HG03103 (cell line): ENCODE measurements around the gene RABGAP1L.
"Not testable (repeated sequence)": the region's sequence is repeated elsewhere in the genome, so short reads cannot be mapped to it uniquely, and the experiment has no call there.

Experiments used
- ATAC-seq: cut with Tn5 transposase; IDR thresholded peaks from one replicate; pipeline ENCODE4 v1.9.1; 2021; ENCODE audit warnings: low read depth; ENCODE audit not compliant: unreplicated experiment

RABGAP1L gene

DNA sequence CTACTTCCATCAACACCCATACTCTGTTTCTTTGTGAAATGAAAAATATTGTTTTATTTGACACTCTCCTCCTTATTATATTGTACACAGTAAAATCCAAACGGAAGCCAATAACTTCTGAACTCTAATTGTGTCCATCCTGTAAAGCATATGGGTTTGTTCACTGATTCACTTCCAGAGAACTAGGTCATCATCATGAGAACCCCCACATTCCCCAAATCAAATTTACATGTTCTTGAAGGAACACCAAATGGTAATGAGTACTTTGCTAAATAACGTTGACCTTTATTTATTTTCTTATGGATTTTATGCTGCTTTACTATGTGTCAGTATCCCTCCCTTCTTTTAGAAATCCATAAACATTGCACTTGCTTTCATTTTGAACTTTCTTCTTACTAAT, 627.0 kb downstream of the RABGAP1L start:
- ATAC-seq, result no peak

DNA sequence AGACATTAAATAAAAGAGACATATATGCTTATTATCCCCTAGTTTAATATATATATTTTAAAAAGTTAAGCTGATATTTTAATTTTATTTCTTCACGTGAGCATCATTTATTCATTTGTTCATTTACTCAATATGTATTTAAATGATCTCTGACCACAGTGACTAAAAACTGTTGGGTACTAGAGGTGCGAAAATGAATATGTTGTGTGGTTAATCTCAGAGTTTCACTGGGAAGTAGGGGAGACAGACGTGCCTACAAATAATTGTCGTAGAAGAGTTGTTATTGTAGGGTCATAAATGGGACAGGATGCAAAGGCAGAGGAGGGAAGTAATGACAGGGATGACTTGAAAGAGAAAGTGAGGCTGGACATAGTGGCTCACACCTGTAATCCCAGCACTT, 627.4 kb downstream of the RABGAP1L start:
- peak; percentile 77 for ATAC-seq

DNA sequence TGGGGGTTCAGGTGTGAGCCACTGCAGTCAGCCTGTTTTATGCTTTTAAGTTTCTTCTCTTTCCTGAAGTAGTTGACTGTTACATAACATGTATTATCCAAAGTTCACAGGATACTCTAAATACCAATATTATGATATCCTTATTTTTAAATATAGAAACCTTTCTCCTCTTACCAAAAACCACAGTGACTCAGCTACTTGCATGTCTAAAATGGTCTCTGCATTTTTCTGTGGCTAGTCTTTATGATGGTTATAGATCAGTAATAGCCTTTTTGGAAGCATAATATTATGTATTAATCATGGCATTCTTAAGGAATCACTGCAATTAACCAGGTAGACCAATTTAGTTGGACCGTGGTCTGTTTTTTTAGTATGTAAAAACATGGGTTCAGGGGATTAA, 629.7 kb downstream of the RABGAP1L start:
- ATAC-seq, result no peak

DNA sequence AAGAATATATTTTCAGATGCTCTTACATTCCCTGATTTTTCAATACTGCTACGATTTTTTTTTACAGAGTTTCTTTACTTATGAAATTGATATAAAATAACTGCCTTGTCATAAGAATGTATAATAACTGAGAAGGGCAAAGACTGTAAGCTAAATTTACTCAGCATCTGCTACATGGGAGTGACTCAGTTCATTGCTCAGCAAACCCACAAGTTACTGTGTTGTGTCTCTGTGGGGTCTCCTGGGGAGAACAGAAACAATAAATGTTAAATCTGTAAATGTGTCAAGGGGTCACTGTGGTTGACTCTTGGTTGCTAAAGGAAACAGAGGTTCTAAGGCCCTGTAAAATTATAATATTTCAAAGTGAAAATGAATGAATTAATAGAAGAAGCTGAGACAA, 630.1 kb downstream of the RABGAP1L start:
- peak; percentile 59 for ATAC-seq

DNA sequence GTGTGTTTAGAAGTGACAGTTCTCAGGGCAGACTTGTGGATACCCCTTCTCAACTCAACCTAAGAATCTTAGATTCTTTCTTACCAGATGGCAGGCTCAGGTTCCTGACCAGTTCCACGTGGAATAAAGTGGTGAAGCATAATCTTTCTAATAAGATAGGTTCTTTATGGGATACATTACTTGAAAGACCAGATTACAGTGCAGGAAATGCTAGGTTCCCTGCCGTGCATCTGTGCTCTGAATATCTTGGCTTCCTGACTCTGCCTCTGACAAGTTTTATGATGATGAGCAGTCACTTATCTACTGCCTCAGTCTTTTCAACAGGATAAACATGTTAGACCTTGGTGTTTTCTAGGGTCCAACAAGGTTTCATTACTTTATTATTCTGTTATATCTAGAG, 632.5 kb downstream of the RABGAP1L start:
- no peak for ATAC-seq

DNA sequence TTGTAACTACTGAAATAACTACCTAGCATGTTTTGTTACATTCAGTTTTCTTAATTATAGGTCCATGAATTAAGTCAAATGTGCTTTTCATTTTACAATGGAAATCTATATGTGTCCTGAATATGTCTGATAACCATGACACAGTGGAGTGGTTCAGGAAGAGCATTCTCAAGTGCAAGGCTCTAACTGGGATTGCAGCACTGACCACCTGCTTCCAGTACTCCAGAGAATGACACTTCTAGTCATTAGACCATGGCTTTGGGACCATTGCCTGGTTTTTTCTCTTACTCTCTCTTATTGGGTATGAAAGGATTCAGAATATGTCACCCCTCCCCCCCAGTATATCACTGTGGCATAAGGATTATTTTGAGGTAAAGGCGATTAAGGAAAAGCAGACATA, 635.5 kb downstream of the RABGAP1L start:
- no peak for ATAC-seq

DNA sequence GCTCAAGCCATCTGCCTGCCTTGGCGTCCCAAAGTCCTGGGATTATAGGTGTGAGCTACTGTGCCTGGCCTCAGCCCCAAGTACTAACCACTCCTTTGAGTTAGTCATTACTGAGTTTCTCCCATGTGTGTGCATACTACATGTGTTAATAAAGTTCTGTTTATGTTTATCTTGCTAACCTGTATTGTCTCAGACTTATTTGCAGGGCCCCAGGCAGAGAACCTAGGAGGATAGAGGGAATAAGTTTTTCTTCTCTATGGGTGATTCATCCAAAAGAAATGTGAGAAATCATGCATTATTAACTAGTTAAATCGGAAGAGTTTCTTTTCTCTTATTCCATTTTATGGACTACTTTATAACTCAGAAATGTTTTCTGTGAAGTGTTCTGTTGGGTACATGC, 636.5 kb downstream of the RABGAP1L start:
- no peak for ATAC-seq

DNA sequence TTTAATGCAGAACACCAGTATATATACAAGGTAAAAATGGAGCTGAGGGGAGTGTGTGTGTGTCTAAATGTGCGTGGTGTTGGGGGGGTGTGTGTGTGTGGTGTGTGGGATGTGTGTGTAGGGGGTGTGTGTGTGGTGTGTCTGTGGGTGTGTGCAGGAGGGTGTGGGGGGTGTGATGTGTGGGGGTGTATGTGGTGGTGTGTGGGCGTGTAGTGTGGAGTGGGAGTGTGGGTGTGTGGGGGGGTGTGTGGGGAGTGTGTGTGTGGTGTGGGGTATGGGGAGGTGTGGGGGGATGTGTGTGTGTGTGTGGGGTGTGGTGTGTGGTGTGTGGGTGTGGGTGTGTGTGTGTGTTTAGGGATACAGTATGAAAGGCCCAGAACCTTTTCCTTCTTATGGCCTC, 638.1 kb downstream of the RABGAP1L start:
- ATAC-seq, result no peak

DNA sequence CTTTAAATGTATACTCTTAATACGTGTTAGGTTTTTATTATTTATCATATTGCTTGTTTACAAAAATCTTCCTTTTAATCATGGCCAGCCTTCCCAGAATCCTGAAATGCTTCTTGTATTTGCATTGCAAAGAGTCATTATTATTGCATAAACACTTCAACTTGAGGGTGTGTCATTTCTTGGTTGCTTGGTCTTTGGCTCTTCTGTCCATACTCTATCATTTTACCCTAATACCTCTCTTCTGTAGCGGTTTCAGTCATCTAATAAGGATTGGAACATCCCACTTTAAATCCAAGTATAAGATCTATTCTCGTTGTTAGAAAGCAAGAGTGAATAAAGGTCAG, 639.8 kb downstream of the RABGAP1L start:
- no peak for ATAC-seq

DNA sequence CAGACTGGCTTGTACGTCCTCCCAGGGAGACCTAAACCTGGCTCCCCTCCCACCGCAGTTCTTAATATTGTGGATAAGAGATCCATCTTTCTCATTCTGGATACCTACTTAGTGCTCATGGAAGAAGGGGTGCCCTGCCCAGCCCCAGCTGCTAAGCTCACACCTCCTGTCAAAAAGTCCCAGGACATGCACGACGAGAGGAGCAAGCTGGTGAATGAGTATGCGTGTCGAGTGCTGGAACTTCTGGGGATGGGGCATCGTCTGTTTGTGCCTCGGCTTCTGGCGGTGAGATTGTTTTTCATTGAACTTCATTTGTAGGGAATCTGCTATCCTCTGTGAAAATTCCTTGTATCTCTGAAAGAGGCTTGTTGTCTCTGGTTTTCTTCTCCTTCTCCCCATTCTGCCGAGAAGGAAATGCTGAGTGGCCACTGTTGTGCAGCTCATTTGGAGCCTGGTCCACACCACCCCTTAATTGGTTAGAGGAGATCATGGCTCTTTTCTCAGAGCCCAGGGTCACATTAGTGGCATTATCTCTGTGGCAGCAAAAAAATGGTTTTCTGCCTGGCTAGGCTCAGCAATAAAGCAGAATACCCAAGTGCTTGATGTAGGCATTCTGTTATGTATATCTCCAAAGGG, 641.0 kb downstream of the RABGAP1L start:
- no peak for ATAC-seq

DNA sequence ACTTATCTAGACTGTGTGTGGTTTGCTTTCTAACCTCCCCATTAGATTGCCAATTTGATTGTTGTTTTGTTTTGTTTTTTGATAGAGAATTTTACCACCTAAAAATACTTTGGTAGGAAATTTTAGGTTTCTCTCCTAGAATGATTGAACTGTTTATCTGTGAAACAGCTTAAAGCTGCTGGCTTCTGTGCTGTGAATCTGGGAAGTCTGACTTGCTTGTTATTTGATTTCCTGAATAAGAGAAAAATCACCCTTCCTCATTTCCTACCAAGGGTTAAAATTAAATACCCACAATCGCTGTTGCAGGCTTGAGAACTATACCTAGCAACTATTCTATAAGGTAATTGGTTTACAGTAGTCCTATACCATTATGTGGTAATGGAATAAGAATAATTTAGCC, 641.6 kb downstream of the RABGAP1L start:
- ATAC-seq, result no peak

DNA sequence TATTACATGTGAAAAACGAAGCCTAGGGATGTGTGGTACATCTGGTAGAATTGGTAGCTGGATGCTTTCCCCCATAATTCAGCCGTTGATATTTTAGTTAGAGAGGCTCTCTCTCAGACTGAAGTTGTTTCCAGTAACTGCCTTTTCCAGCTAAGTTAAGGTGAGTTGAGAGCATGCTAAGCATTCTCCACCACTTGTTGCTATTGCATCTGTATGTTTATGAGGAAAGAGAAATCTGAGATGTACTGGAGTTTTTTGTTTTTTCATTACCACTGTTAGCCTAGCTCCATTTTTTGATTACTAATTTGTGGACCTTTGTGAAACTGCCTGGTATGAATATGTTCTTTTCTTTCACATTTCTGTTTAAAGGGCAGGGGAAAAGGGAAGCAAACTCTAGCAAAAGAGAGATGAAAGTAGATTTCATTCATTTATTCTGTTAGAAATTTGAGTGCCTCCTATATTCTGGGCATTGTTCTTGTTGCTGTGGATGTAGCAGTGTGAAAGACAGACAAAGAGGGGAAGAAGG, 650.5 kb downstream of the RABGAP1L start:
- peak; percentile 51 for ATAC-seq

DNA sequence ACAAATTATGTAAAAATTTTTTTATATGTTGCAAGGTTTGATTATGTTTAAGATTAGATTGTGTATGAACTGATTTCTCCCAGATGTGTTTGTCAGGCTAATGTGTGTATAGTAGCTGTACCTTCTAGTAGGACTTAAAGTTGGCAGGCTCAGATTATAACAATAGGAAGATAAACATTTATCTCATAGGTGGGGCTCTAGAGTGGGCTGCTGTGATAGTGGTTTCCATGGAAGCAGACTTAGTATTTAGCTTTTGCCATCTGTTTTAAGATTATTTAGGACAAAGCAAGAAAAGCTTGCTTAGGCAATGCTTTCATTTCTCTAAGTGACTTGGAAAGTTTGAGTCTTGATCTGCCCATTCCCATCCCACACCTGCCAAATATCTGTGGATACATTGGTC, 652.7 kb downstream of the RABGAP1L start:
- no peak for ATAC-seq

DNA sequence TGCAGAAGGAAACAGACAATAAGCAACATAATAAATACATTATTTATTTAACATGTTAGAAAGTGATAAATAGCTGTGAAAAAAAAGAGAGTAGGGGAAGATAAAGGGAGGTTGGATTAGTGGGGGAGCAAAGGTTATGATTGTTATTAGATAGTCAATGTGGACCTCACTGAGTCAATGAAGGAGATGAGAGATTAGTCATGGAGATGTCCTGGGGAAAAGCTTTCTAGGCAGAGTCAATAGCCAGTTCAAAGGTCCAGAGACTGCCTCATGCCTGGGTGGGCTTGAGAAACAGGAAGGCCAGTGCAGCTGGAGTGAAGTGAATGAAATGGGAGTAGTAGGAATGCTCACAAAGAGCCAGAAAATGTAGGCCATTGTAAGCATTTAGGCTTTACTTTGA, 653.3 kb downstream of the RABGAP1L start:
- ATAC-seq, result no peak

DNA sequence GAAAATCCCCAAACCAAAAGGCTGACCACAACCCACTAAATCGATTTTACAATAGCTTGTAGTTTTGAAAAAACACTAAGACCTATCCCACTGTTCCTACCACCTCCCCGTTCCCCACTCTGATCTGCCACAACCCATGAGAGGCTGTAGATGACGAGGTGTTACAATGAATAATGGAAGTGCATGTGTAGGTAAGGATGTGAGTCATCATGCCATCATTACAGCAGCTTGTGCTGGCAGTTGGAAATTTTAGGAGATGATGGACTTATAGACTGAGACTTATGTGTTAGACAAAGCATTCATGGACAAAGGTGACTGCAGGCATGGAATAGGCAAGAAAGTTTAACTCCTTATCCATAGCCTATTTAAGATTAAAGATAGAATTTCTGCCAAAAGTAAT, 655.7 kb downstream of the RABGAP1L start:
- peak; percentile 38 for ATAC-seq

DNA sequence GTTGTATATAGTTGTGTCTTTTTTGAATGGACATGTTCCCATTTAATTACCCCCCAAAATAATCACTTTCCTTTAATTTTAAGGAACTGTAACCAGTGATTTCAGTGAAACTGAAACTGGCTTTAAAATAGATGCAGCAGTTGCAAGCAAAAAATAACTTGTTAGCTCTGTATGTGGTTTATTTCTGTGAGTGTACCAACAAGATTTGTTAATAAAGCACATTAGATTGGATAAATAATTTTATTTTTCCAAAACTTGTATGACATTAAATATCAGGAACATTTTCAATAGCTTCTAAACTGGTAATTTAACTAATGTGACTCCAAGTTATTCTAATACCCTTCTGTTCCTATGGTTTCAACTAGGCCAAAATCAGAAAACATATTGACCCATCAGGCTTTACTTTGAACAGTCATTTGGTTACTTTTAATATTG, 656.2 kb downstream of the RABGAP1L start:
- ATAC-seq, result peak; percentile 62

DNA sequence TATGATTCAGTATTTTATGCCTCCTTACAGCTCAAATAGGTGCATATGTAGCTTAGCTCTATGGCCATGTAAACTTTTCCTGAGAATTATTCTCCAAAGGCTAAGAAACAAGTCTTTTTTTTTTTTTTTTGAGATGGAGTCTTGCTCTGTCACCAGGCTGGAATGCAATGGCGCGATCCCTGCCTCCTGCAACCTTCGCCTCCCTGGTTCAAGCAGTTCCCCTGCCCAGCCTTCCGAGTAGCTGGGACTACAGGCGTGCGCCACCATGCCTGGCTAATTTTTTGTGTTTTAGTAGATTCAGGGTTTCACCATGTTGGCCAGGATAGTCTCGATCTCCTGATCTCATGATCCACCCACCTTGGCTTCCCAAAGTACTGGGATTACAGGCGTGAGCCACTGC, 657.3 kb downstream of the RABGAP1L start:
- ATAC-seq, result not testable (repeated sequence)

DNA sequence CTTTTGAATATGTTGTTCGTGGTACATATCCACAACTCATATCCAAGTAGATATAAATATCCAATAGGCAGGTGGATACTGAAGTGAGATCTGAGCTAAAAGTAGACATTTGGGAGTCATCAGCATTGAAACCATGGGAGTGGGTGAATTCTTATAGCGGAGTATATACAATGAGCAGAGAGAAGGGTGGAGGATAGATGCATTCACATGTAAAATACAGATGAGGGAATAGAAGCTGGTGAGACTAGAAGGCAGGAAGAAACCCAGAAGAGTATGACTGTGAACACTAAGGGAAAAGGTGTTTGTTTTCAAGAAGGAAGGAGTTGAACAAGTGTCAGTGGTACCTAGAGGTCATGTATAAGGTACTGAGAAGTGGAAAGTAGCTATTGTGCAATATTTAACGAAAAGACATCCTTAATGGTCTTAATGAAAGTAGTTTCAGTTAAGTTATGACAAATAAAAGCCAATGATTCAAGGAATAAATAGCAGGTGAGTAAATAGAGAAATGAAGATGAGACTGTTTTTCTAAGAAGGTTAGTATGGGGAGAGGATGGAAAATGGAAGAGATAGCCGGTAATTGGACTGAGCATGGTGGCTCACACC, 658.8 kb downstream of the RABGAP1L start:
- no peak for ATAC-seq

DNA sequence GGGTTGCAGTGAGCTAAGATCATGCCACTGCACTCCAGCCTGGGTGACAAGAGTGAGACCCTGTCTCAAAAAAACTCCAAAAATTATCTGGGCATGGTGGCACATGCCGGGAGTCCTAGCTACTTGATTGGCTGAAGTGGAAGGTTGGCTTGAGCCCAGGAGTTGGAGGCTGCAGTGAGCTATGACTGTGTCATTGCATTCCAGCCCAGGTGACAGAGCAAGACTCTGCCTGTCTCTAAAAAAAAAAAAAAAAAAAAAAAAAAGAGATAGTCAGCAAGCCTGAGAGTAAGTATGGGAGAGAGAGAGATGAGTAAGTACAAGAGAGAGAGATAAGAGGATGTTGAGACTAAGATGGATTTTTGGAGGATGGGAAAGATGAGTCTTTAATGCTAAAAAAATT, 659.6 kb downstream of the RABGAP1L start:
- no peak for ATAC-seq

DNA sequence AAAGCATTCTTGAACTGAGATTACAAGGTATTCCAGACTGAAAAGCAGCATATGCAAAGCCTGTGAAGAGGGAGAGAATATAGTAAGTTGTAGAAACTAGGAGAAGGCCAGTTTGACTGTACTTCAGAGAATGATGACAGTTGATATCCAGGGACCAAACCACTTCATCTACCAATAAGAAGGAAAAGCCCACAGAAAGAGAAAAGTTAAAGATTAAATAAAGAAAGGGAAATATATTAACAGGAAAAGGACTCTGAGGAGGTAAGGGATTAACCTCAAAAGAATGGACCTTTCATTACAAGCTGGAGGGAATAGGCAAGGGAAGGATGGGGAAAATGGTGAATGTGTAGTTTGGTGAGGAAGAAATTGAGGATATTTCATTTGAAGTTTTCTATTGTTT, 660.3 kb downstream of the RABGAP1L start:
- ATAC-seq, result no peak

DNA sequence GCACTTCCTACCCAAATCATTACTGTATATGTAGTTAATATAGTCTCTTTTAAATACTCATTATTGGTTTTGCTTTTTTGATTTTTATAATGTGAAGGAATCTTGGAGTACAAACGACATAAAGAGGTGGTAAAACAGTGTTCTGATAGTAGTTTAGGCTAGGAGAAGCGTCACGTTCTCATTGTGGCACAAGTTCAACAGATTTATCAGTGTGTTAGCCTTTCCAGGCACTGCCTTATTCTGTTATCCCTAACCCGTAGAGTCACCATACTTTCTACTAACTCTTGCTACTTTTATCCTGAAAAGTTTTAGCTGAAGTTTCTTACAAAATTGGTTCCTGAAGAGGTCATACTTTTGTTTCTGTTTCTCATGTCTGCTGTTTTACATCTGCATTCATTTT, 665.8 kb downstream of the RABGAP1L start:
- no peak for ATAC-seq

DNA sequence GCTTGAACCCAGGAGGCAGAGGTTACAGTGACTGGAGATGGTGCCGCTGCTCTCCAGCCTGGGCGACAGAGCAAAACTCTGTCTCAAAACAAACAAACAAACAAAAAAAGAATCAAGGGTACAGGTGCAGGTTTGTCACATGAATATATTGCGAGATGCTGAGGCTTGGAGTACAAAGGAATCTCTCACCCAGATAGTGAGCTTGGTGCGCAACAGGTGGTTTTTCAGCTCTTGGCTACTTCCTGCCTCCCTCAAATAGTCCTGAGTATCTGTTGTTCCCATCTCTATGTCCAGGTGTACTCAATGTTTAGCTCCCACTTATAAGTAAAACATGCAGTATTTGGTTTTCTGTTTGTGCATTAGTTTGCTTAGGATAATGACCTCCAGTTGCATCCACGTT, 666.5 kb downstream of the RABGAP1L start:
- no peak for ATAC-seq

DNA sequence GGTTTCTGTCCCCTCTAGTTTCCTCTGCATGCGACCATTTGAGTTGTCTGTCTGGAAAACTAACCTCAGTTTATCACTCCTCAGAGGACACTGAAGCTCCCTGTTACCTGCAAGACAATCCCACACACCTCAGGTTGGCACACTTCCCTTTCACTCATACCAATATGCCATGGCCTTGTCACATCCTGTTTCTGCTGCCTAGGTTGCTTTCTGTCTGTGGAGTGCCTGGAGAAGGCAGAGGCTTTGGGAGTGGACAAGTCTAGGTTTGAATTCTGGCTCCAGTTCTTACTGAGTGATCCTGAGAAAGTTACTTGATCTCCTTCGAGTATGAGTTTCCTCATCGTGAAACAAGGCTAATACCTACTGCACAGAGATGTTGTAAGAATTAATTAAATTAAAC, 668.9 kb downstream of the RABGAP1L start:
- ATAC-seq, result no peak
